BLaER1 (cell line): ENCODE results near the gene NFXL1.

Source experiments
- H3K27ac ChIP-seq: shearing (Covaris generic); formaldehyde crosslinking; 2 replicates; pipeline ENCODE4 v1.8.1; 2022
- H3K27me3 ChIP-seq: shearing (Covaris generic); formaldehyde crosslinking; 2 replicates; pipeline ENCODE4 v1.8.1; 2022
- H3K36me3 ChIP-seq: shearing (Covaris generic); formaldehyde crosslinking; 2 replicates; pipeline ENCODE4 v1.8.1; 2022
- H3K4me1 ChIP-seq: shearing (Covaris generic); formaldehyde crosslinking; 2 replicates; pipeline ENCODE4 v1.8.1; 2022
- H3K4me2 ChIP-seq: shearing (Covaris generic); formaldehyde crosslinking; 2 replicates; pipeline ENCODE4 v1.8.1; 2022
- H3K4me3 ChIP-seq: shearing (Covaris generic); formaldehyde crosslinking; 2 replicates; pipeline ENCODE4 v1.8.1; 2022
- H3K9ac ChIP-seq: shearing (Covaris generic); formaldehyde crosslinking; 2 replicates; pipeline ENCODE4 v1.8.1; 2022
- H3K9me3 ChIP-seq: shearing (Covaris generic); formaldehyde crosslinking; 2 replicates; pipeline ENCODE4 v1.8.1; 2022
- H4K20me1 ChIP-seq: shearing (Covaris generic); formaldehyde crosslinking; 2 replicates; pipeline ENCODE4 v1.8.1; 2022
- Cebpa-rat ChIP-seq: shearing (Covaris generic); IDR thresholded peaks from 2 replicates; pipeline ENCODE4 v1.8.1; 2022

The NFXL1 gene

GRCh38 chr4:47817275-47817674 lies 97.1 kb downstream of the NFXL1 start:
- H3K9ac ChIP-seq, result no peak overlapping the region
- no peaks in the 10 kb centered on the region for H3K9me3 ChIP-seq
- H3K4me2 ChIP-seq, result no peak overlapping the region
- H3K4me1 ChIP-seq, result peaks cover 12% of the 10 kb centered on the region
- H3K36me3 ChIP-seq, result no peaks in the 10 kb centered on the region
- no peaks in the 10 kb centered on the region for H4K20me1 ChIP-seq
- H3K27ac ChIP-seq, result no peak overlapping the region
- no peak for TF ChIP-seq Cebpa-rat
- H3K27me3 ChIP-seq, result no peaks in the 10 kb centered on the region
- no peak overlapping the region for H3K4me3 ChIP-seq

- no peaks in the 10 kb centered on the region for H4K20me1 ChIP-seq
- H3K4me3 ChIP-seq, result no peak overlapping the region
- peaks cover 12% of the 10 kb centered on the region for H3K4me1 ChIP-seq
- H3K27ac ChIP-seq, result no peak overlapping the region
- H3K9me3 ChIP-seq, result no peaks in the 10 kb centered on the region
- H3K4me2 ChIP-seq, result no peak overlapping the region
- no peaks in the 10 kb centered on the region for H3K36me3 ChIP-seq
- no peaks in the 10 kb centered on the region for H3K27me3 ChIP-seq
- TF ChIP-seq Cebpa-rat, result no peak
- no peak overlapping the region for H3K9ac ChIP-seq
These were observed 97.6 kb downstream of the NFXL1 start for GRCh38 chr4:47816748-47817147.

- no peak overlapping the region for H3K4me2 ChIP-seq
These were observed 99.6 kb downstream of the NFXL1 start for GRCh38 chr4:47814618-47815295.

GRCh38 chr4:47809654-47810203 lies 104.7 kb downstream of the NFXL1 start:
- H3K9ac ChIP-seq, result no peak overlapping the region
- no peaks in the 10 kb centered on the region for H3K36me3 ChIP-seq
- no peak overlapping the region for H3K4me3 ChIP-seq
- TF ChIP-seq Cebpa-rat, result no peak
- H3K27ac ChIP-seq, result no peak overlapping the region
- H3K4me2 ChIP-seq, result no peak overlapping the region
- no peaks in the 10 kb centered on the region for H3K9me3 ChIP-seq
- no peaks in the 10 kb centered on the region for H3K27me3 ChIP-seq
- H4K20me1 ChIP-seq, result no peaks in the 10 kb centered on the region
- no peaks in the 10 kb centered on the region for H3K4me1 ChIP-seq

More at GRCh38 chr4:47814618-47815295, 99.6 kb downstream of the NFXL1 start:
- Histone ChIP-seq H3K9me3 (no peaks in the 10 kb centered on the region), H3K27me3 (no peaks in the 10 kb centered on the region), H3K36me3 (no peaks in the 10 kb centered on the region), H4K20me1 (no peaks in the 10 kb centered on the region), H3K9ac (no peak overlapping the region), H3K27ac (no peak overlapping the region), H3K4me3 (no peak overlapping the region), H3K4me1 (peaks cover 8% of the 10 kb centered on the region)
- TF ChIP-seq Cebpa-rat, result no peak

- H3K27me3 ChIP-seq, result no peaks in the 10 kb centered on the region
- TF ChIP-seq Cebpa-rat, result no peak
These were observed 109.8 kb downstream of the NFXL1 start for GRCh38 chr4:47804598-47804997.

GRCh38 chr4:47801481-47802002 lies 112.8 kb downstream of the NFXL1 start:
- Histone ChIP-seq H4K20me1 (no peaks in the 10 kb centered on the region), H3K4me1 (no peaks in the 10 kb centered on the region), H3K27ac (no peak overlapping the region), H3K36me3 (no peaks in the 10 kb centered on the region), H3K4me2 (no peak overlapping the region), H3K9ac (no peak overlapping the region), H3K9me3 (no peaks in the 10 kb centered on the region), H3K4me3 (no peak overlapping the region), H3K27me3 (no peaks in the 10 kb centered on the region)
- TF ChIP-seq Cebpa-rat, result no peak

More at GRCh38 chr4:47804598-47804997, 109.8 kb downstream of the NFXL1 start:
- no peaks in the 10 kb centered on the region for H3K9me3 ChIP-seq
- no peak overlapping the region for H3K9ac ChIP-seq
- no peaks in the 10 kb centered on the region for H3K36me3 ChIP-seq
- no peak overlapping the region for H3K4me3 ChIP-seq
- no peaks in the 10 kb centered on the region for H4K20me1 ChIP-seq
- H3K27ac ChIP-seq, result no peak overlapping the region
- H3K4me2 ChIP-seq, result no peak overlapping the region
- H3K4me1 ChIP-seq, result no peaks in the 10 kb centered on the region

GRCh38 chr4:47798165-47798564 lies 116.2 kb downstream of the NFXL1 start:
- no peak overlapping the region for H3K4me2 ChIP-seq
- H3K27me3 ChIP-seq, result no peaks in the 10 kb centered on the region
- no peak overlapping the region for H3K27ac ChIP-seq
- TF ChIP-seq Cebpa-rat, result no peak
- no peaks in the 10 kb centered on the region for H3K36me3 ChIP-seq
- H3K4me3 ChIP-seq, result no peak overlapping the region
- H3K4me1 ChIP-seq, result no peaks in the 10 kb centered on the region
- H3K9me3 ChIP-seq, result no peaks in the 10 kb centered on the region
- H3K9ac ChIP-seq, result no peak overlapping the region
- H4K20me1 ChIP-seq, result no peaks in the 10 kb centered on the region
